SK-N-SH treated with all-trans-retinoic acid at 6 μM for 48 hours (cell line): ENCODE results near the gene TFDP1.

Experiments
- ARNTL ChIP-seq: fragments of 450-650 bp; formaldehyde crosslinking; IDR thresholded peaks from 2 replicates; pipeline ENCODE4 v1.5.0; 2020; ENCODE audit warnings: low read depth, mild to moderate bottlenecking, moderate library complexity, borderline replicate concordance
- ISL1 ChIP-seq: fragments of 250-450 bp; sonication (Bioruptor Pico); IDR thresholded peaks from 2 replicates; pipeline ENCODE4 v2.1.2; 2022; ENCODE audit warnings: mild to moderate bottlenecking, moderate library complexity
- POU6F1 ChIP-seq: fragments of 250-450 bp; sonication (Bioruptor Pico); IDR thresholded peaks from 2 replicates; pipeline ENCODE4 v1.8.0; 2021; ENCODE audit warnings: low read depth, mild to moderate bottlenecking, moderate library complexity, borderline replicate concordance
- PPARA ChIP-seq: fragments of 250-450 bp; sonication (Bioruptor Pico); IDR thresholded peaks from 2 replicates; pipeline ENCODE4 v1.5.0; 2020; ENCODE audit warnings: mild to moderate bottlenecking, borderline replicate concordance
- TCF4 ChIP-seq: fragments of 250-450 bp; sonication (Bioruptor Pico); IDR thresholded peaks from 2 replicates; pipeline ENCODE4 v1.8.0; 2021; ENCODE audit warnings: mild to moderate bottlenecking, moderate library complexity, borderline replicate concordance
- TOX ChIP-seq: fragments of 250-450 bp; sonication (Bioruptor Pico); IDR thresholded peaks from 2 replicates; pipeline ENCODE4 v1.8.0; 2021; ENCODE audit warnings: mild to moderate bottlenecking, moderate library complexity, borderline replicate concordance
- ZC3H10 ChIP-seq: fragments of 250-450 bp; sonication (Bioruptor Pico); IDR thresholded peaks from 2 replicates; pipeline ENCODE4 v1.5.1; 2021; ENCODE audit warnings: mild to moderate bottlenecking, moderate library complexity
- ZFP3 ChIP-seq: fragments of 250-450 bp; sonication (Bioruptor Pico); IDR thresholded peaks from 2 replicates; pipeline ENCODE4 v1.5.0; 2020; ENCODE audit warnings: mild to moderate bottlenecking, moderate library complexity
- ZFP30 ChIP-seq: fragments of 450-650 bp; formaldehyde crosslinking; IDR thresholded peaks from 2 replicates; pipeline ENCODE4 v1.5.0; 2022; ENCODE audit warnings: mild to moderate bottlenecking, moderate library complexity
- ZNF70 ChIP-seq: fragments of 450-650 bp; formaldehyde crosslinking; IDR thresholded peaks from 2 replicates; pipeline ENCODE4 v1.5.0; 2020; ENCODE audit warnings: mild to moderate bottlenecking, moderate library complexity
- ZNF8 ChIP-seq: fragments of 450-650 bp; formaldehyde crosslinking; IDR thresholded peaks from 2 replicates; pipeline ENCODE4 v1.5.0; 2020; ENCODE audit warnings: mild to moderate bottlenecking, moderate library complexity
- TF ChIP-seq, protein P1 (sequence below): fragments of 250-450 bp; sonication (Bioruptor Pico); IDR thresholded peaks from 2 replicates; pipeline ENCODE4 v1.5.0; 2020; ENCODE audit warnings: mild to moderate bottlenecking, moderate library complexity
- TF ChIP-seq, protein P2 (sequence below): fragments of 250-450 bp; sonication (Bioruptor Pico); IDR thresholded peaks from 2 replicates; pipeline ENCODE4 v1.8.0; 2020; ENCODE audit warnings: mild to moderate bottlenecking, moderate library complexity, borderline replicate concordance
- TF ChIP-seq, protein P3 (sequence below): fragments of 250-450 bp; sonication (Bioruptor Pico); IDR thresholded peaks from 2 replicates; pipeline ENCODE4 v1.5.1; 2021; ENCODE audit warnings: mild to moderate bottlenecking, moderate library complexity

GRCh38 chr13:113581871-113582270, 2.7 kb upstream of the TFDP1 start:
- TF ChIP-seq ARNTL (CRISPR knock-in tag), result no peak
- TF ChIP-seq PPARA (CRISPR knock-in tag), result no peak
- TF ChIP-seq ZFP30 (CRISPR knock-in tag), result no peak
- TF ChIP-seq ISL1 (CRISPR knock-in tag), result no peak
- TF ChIP-seq, protein P1, sequence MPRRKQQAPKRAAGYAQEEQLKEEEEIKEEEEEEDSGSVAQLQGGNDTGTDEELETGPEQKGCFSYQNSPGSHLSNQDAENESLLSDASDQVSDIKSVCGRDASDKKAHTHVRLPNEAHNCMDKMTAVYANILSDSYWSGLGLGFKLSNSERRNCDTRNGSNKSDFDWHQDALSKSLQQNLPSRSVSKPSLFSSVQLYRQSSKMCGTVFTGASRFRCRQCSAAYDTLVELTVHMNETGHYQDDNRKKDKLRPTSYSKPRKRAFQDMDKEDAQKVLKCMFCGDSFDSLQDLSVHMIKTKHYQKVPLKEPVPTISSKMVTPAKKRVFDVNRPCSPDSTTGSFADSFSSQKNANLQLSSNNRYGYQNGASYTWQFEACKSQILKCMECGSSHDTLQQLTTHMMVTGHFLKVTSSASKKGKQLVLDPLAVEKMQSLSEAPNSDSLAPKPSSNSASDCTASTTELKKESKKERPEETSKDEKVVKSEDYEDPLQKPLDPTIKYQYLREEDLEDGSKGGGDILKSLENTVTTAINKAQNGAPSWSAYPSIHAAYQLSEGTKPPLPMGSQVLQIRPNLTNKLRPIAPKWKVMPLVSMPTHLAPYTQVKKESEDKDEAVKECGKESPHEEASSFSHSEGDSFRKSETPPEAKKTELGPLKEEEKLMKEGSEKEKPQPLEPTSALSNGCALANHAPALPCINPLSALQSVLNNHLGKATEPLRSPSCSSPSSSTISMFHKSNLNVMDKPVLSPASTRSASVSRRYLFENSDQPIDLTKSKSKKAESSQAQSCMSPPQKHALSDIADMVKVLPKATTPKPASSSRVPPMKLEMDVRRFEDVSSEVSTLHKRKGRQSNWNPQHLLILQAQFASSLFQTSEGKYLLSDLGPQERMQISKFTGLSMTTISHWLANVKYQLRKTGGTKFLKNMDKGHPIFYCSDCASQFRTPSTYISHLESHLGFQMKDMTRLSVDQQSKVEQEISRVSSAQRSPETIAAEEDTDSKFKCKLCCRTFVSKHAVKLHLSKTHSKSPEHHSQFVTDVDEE (CRISPR knock-in tag), result no peak
- TF ChIP-seq ZFP3, result no peak
- TF ChIP-seq, protein P2, sequence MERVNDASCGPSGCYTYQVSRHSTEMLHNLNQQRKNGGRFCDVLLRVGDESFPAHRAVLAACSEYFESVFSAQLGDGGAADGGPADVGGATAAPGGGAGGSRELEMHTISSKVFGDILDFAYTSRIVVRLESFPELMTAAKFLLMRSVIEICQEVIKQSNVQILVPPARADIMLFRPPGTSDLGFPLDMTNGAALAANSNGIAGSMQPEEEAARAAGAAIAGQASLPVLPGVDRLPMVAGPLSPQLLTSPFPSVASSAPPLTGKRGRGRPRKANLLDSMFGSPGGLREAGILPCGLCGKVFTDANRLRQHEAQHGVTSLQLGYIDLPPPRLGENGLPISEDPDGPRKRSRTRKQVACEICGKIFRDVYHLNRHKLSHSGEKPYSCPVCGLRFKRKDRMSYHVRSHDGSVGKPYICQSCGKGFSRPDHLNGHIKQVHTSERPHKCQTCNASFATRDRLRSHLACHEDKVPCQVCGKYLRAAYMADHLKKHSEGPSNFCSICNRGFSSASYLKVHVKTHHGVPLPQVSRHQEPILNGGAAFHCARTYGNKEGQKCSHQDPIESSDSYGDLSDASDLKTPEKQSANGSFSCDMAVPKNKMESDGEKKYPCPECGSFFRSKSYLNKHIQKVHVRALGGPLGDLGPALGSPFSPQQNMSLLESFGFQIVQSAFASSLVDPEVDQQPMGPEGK (CRISPR knock-in tag), result no peak
- TF ChIP-seq TOX (CRISPR knock-in tag), result no peak
- no peak for TF ChIP-seq TCF4 (CRISPR knock-in tag)
- TF ChIP-seq, protein P3, sequence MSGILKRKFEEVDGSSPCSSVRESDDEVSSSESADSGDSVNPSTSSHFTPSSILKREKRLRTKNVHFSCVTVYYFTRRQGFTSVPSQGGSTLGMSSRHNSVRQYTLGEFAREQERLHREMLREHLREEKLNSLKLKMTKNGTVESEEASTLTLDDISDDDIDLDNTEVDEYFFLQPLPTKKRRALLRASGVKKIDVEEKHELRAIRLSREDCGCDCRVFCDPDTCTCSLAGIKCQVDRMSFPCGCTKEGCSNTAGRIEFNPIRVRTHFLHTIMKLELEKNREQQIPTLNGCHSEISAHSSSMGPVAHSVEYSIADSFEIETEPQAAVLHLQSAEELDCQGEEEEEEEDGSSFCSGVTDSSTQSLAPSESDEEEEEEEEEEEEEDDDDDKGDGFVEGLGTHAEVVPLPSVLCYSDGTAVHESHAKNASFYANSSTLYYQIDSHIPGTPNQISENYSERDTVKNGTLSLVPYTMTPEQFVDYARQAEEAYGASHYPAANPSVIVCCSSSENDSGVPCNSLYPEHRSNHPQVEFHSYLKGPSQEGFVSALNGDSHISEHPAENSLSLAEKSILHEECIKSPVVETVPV (CRISPR knock-in tag), result no peak
- TF ChIP-seq ZNF8 (CRISPR knock-in tag), result no peak
- no peak for TF ChIP-seq ZNF70 (CRISPR knock-in tag)
- TF ChIP-seq POU6F1 (CRISPR knock-in tag), result no peak
- TF ChIP-seq ZC3H10 (CRISPR knock-in tag), result no peak
